ENCODE results near the gene KBTBD2. TPM values are rescaled to one million over a fixed set of nuclear protein-coding genes. Genes with fewer than 3 reads are reported as not detected.
"Not testable (repeated sequence)": the region's sequence is repeated elsewhere in the genome, so short reads cannot be mapped to it uniquely, and the experiment has no call there.

KBTBD2 gene
- total RNA-seq, 1 experiment from 2014 or later = 56.7 TPM

DNA sequence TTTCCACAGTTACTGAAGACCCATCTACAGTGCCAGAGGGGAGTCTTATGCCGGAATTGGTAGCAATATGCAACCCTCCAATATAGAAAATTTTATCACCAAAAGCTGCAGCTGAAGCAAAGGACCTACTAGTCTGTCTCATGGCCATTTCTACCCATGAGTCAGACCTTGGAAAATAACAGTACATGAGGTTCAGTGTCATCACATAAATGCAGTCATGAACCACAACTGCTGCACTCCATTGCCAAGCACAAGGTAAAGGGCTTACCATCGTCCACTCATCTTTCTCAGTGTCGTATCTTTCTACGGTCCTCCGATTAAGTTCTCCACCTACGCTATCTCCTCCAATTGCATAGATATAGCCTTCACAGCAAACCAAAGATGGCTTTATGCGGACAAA is 21.8 kb downstream of the KBTBD2 start:
- peaks cover 54% of the 10 kb centered on the region for H3K36me3 ChIP-seq (ENCODE audit: low read depth)

DNA sequence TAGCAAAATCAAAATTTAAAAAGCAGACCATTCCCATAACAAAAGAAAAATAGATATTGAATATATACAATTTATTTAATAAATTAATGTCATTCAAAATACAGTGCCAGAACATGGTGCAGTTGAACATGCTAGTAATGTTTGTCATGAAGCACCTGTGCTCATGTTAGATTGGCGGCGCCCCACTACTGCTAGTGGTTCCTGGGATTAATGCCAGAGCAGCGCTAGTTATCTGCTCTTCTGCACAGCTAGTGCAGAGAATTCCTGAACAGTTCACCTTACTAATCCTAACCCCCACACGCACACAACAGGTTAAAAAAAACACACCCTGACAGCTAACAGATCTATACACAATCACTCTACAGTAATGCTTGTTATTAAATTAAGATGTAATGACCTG is 23.4 kb downstream of the KBTBD2 start:
- Histone ChIP-seq H3K9me3 (ENCODE audit: insufficient read depth, low read depth) (no peaks in the 10 kb centered on the region), H3K36me3 (ENCODE audit: low read depth) (peaks cover 45% of the 10 kb centered on the region), H2AFZ (no peak overlapping the region), H3K9me2 (ENCODE audit: insufficient read depth) (no peaks in the 10 kb centered on the region), H3K27ac (no peak overlapping the region), H3K27me3 (ENCODE audit: insufficient read depth, low read depth) (no peaks in the 10 kb centered on the region), H4K20me1 (ENCODE audit: insufficient read depth) (peaks cover 8% of the 10 kb centered on the region), H3F3A (ENCODE audit: insufficient read depth, low read depth) (no peaks in the 10 kb centered on the region; the same call in 1 of the 2 replicates), H3K4me1 (replicated peaks; ENCODE audit: insufficient read depth) (no peaks in the 10 kb centered on the region), H3K4me2 (no peak overlapping the region), H3K4me3 (no peak overlapping the region), H3K79me2 (ENCODE audit: low read depth) (no peaks in the 10 kb centered on the region; the same call in 1 of the 2 replicates)
- TF ChIP-seq EZH2 (IDR thresholded peaks at IDR 0.05; ENCODE audit: low read depth) = no peak
- TF ChIP-seq CTCF (conservative IDR thresholded peaks at IDR 0.05) = no peak
- DNase-seq = no peak
- intact Hi-C loops (cut with micrococcal nuclease; ENCODE audit: unreplicated experiment) = no loop called here
- BruUV-seq (replicated peaks) = no TSS peak
- ChIA-PET POLR2A (ENCODE audit: unreplicated experiment) (interaction anchor here (0.6 kb wide), 1 partner anchor 189 kb away, joined by 3 read pairs; no protein-coding TSS in a partner anchor), CTCF (interaction anchor here (0.5 kb wide), 1 partner anchor 67 kb away, joined by 3 read pairs; no protein-coding TSS in a partner anchor)

More for the DNA sequence above, 21.8 kb downstream of the KBTBD2 start:
- DNase-seq = no peak
- no TSS peak for BruUV-seq (replicated peaks)
- no peaks in the 10 kb centered on the region; the same call in 1 of the 2 replicates for H3K79me2 ChIP-seq (ENCODE audit: low read depth)
- no peak overlapping the region for H3K4me3 ChIP-seq
- no peaks in the 10 kb centered on the region; the same call in 1 of the 2 replicates for H3F3A ChIP-seq (ENCODE audit: insufficient read depth, low read depth)
- H4K20me1 ChIP-seq (ENCODE audit: insufficient read depth) = peaks cover 12% of the 10 kb centered on the region
- no peak for TF ChIP-seq EZH2 (IDR thresholded peaks at IDR 0.05; ENCODE audit: low read depth)
- TF ChIP-seq CTCF (conservative IDR thresholded peaks at IDR 0.05) = no peak
- intact Hi-C loops (cut with micrococcal nuclease; ENCODE audit: unreplicated experiment) = no loop called here
- H3K4me2 ChIP-seq = no peak overlapping the region
- CTCF ChIA-PET = interaction anchor here (0.6 kb wide), 1 partner anchor 712 kb away, joined by 5 read pairs; no protein-coding TSS in a partner anchor
- no peak overlapping the region for H3K27ac ChIP-seq
- no peaks in the 10 kb centered on the region for H3K9me2 ChIP-seq (ENCODE audit: insufficient read depth)
- no peaks in the 10 kb centered on the region for H3K27me3 ChIP-seq (ENCODE audit: insufficient read depth, low read depth)
- H2AFZ ChIP-seq = no peak overlapping the region
- POLR2A ChIA-PET (ENCODE audit: unreplicated experiment) = no interaction called here
- no peaks in the 10 kb centered on the region for H3K9me3 ChIP-seq (ENCODE audit: insufficient read depth, low read depth)
- H3K4me1 ChIP-seq (replicated peaks; ENCODE audit: insufficient read depth) = no peaks in the 10 kb centered on the region

GRCh38 chr7:32865448-32866030 is 26.0 kb downstream of the KBTBD2 start:
- CTCF ChIA-PET = no interaction called here
- H3K79me2 ChIP-seq (ENCODE audit: low read depth) = no peaks in the 10 kb centered on the region; the same call in 1 of the 2 replicates
- H3K4me1 ChIP-seq (replicated peaks; ENCODE audit: insufficient read depth) = no peaks in the 10 kb centered on the region
- H3K27ac ChIP-seq = no peak overlapping the region
- H3K27me3 ChIP-seq (ENCODE audit: insufficient read depth, low read depth) = no peaks in the 10 kb centered on the region
- peaks cover 20% of the 10 kb centered on the region for H3K36me3 ChIP-seq (ENCODE audit: low read depth)
- H3K4me2 ChIP-seq = no peak overlapping the region
- TF ChIP-seq CTCF (conservative IDR thresholded peaks at IDR 0.05) (no peak), EZH2 (IDR thresholded peaks at IDR 0.05; ENCODE audit: low read depth) (no peak)
- H4K20me1 ChIP-seq (ENCODE audit: insufficient read depth) = no peaks in the 10 kb centered on the region
- H3K4me3 ChIP-seq = no peak overlapping the region
- no peak overlapping the region for H2AFZ ChIP-seq
- no peaks in the 10 kb centered on the region; the same call in 1 of the 2 replicates for H3F3A ChIP-seq (ENCODE audit: insufficient read depth, low read depth)
- BruUV-seq (replicated peaks) = no TSS peak
- intact Hi-C loops (cut with micrococcal nuclease; ENCODE audit: unreplicated experiment) = no loop called here
- no peaks in the 10 kb centered on the region for H3K9me2 ChIP-seq (ENCODE audit: insufficient read depth)
- no peaks in the 10 kb centered on the region for H3K9me3 ChIP-seq (ENCODE audit: insufficient read depth, low read depth)
- no peak for DNase-seq
- POLR2A ChIA-PET (ENCODE audit: unreplicated experiment) = no interaction called here

- H3K4me3 ChIP-seq; CTCF ChIA-PET; H3K4me1 ChIP-seq (replicated peaks; ENCODE audit: insufficient read depth); H3K36me3 ChIP-seq (ENCODE audit: low read depth); H3K4me2 ChIP-seq; H2AFZ ChIP-seq; DNase-seq; H3K27me3 ChIP-seq (ENCODE audit: insufficient read depth, low read depth); H3K9me2 ChIP-seq (ENCODE audit: insufficient read depth); H4K20me1 ChIP-seq (ENCODE audit: insufficient read depth); H3K9me3 ChIP-seq (ENCODE audit: insufficient read depth, low read depth); H3K79me2 ChIP-seq (ENCODE audit: low read depth); BruUV-seq (replicated peaks); H3K27ac ChIP-seq; H3F3A ChIP-seq (ENCODE audit: insufficient read depth, low read depth); intact Hi-C loops (cut with micrococcal nuclease; ENCODE audit: unreplicated experiment); POLR2A ChIA-PET (ENCODE audit: unreplicated experiment): not testable (repeated sequence)
Observed at GRCh38 chr7:32863872-32864271, 27.7 kb downstream of the KBTBD2 start.
